GM21367 (cell line): ENCODE data around the gene PTPRM.
"Not testable (repeated sequence)": the region's sequence is repeated elsewhere in the genome, so short reads cannot be mapped to it uniquely, and the experiment has no call there.

ENCODE experiments used
- ATAC-seq: cut with Tn5 transposase; IDR thresholded peaks from one replicate; pipeline ENCODE4 v1.9.1; 2021; ENCODE audit not compliant: unreplicated experiment

Gene PTPRM

DNA sequence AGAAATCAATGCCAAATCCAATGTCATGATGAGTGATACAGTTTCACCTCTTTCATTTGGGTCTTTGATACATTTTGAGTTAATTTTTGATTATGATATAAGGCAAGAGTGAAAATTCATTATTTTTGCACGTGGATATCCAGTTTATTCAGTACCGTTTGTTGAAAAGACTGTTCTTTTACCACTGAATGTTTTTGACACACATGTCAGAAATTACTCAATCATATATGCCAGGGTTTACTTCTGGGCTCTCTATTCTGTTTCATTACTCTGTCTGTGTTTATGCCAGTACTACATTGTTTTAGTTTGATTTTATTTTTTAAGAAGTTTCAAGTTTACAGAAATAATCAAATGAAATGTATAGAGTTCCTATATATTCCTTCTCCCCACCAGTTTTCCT lies 154.4 kb downstream of the PTPRM start:
- no peak for ATAC-seq

DNA sequence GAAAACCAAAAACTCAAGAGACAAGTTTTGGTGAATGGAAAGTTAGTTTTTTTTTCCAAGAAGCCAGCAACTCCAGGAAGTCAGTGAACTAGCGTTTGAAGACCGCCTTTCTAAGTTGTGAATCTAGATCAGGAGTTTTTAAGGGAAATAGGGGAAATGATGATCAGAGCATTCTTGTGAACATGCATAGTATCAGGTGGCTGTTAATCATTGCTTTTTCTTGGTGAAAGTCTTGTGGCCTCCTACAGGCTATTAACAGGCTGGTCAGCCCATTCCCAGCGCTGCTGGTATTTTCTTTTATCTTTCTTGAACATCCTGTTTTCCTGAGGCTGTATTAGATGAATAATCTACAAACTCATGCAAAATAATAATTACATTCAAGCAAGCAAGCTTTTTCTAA lies 155.8 kb downstream of the PTPRM start:
- no peak for ATAC-seq

GRCh38 chr18:7723558-7723957 lies 156.4 kb downstream of the PTPRM start:
- no peak for ATAC-seq

GRCh38 chr18:7725473-7725872 lies 158.4 kb downstream of the PTPRM start:
- ATAC-seq = no peak

GRCh38 chr18:7725897-7726296 lies 158.8 kb downstream of the PTPRM start:
- ATAC-seq = no peak

- ATAC-seq = no peak
These were observed 159.4 kb downstream of the PTPRM start for GRCh38 chr18:7726522-7726921.

DNA sequence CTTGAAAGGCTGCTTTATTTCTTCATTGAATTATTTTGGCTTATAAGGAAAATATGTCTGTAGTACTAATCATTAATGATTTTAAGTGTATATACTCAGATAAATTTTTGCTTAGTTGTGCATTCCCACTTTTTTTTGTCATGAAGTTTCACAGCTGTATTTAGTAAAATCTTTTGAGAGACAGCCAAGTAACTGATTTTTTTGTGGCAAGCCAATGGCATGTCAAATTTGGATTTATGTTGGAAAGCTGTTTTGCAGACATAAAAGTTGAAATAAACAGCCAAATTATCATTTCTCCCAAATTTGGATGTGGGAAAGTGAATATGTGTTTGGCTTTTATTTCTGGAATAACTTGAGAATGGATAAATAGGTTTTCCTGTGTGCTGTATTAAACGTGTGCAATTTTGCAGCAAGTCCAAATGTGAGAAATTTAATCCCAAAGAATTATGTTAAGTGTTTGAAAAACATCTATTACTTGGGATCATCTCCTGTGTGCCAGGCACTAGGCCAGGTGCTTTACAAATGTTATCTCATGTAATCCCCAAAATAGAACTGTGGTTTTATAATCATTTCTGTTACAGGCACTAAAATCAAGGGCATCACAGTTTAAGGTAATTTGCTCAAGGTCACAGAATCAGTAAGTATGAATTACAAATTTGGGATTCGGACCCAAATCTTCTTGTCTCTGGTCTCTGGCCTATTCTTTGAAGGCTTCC lies 160.4 kb downstream of the PTPRM start:
- ATAC-seq = no peak

GRCh38 chr18:7728297-7728696 lies 161.2 kb downstream of the PTPRM start:
- ATAC-seq = no peak

DNA sequence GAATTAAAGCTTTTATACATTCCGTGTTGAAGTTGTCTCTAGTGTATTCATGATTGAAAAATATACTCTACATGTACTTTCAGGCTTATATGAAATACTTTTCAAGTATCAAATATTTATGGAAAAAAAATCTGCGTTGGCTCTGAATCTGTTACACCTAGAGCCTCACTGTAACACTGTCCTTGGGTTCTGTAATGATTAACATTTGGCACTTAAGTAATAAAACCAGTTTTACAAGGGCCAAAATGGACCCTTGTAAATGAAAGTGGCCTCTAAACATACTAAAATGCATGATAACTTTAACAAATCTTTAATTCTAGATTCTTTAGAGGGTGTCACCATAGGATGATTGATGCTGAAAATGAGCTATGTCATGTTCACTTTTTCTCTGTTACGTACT lies 162.8 kb downstream of the PTPRM start:
- ATAC-seq = no peak

DNA sequence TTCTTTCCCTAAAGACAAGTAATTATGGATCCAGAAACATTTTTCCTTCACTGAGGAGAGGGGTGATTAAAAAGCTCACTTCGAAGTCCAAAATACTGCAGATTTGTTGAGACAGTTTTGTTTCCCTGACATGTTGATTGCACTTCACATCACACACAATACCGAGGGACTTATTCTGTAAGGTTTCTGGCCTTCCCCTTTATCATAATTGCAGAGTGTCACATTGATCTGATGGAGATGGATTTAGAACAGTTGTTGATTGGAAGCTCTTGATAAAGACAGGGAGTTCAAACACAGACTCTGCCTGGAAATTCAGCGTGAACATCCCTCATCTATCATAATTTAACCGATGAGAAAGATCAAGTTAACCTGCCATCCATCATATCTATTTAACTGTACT lies 163.6 kb downstream of the PTPRM start:
- no peak for ATAC-seq

DNA sequence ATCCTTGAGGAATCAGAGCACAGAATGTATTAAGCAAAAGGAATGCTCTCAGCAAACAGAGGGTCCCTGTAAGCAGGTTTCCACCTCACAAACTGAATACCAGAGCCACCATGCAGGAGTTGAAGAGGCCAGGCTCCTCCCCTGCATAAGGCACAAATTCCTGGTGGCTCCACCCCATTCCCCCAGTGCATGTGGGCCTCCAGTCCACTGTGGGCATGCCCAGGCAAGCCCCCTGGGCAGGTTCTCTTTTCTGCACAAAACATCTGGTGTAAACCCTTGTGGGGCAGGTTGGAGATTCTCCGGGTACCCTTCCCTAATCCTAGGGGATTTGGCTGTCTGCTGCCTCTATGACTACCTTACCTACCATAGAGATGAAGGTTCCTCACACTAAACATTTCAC lies 166.5 kb downstream of the PTPRM start:
- no peak for ATAC-seq

- no peak for ATAC-seq
These were observed 168.1 kb downstream of the PTPRM start for GRCh38 chr18:7735196-7735595.

GRCh38 chr18:7735626-7736175 lies 168.6 kb downstream of the PTPRM start:
- ATAC-seq = no peak

DNA sequence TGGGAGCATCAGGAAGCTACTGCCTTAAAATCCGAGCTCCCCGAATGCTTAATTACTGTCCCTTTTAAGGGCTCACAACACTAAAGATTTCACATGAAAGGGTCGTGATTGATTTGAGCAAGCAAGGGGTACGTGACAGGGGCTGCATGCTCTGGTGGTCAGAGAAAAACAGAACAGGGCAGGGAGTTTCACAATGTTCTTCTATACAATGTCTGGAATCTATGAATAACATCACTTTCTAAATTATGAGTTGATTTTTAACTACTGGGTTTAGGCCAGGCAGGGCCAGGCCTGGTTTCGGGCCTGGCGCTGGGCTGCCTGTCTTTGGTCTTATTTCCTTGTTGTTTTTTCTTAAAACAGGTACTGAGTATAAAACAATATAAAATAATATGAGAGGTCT lies 169.4 kb downstream of the PTPRM start:
- not testable (repeated sequence) for ATAC-seq

GRCh38 chr18:7737550-7737949 lies 170.4 kb downstream of the PTPRM start:
- ATAC-seq = no peak

- ATAC-seq = no peak
These were observed 173.7 kb downstream of the PTPRM start for GRCh38 chr18:7740821-7741220.

DNA sequence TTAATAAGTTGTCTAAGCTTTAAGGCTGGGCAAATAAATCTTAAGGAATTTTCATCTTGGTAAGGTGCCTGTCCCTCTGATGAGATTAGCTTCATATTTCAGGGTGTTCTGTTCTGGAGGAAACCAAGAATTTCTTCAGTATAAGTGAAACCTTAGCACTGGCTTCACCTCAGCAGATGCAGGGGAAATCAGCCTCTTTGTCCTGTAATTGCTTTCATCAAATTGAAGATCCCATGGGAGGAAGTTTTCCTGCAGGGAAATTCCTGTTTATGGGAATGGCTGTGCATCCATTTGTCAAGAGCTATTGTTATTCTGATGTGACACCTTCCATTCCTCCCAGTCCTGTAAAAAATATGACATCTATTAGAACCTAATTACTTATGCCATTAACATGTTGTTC lies 174.5 kb downstream of the PTPRM start:
- ATAC-seq = no peak

DNA sequence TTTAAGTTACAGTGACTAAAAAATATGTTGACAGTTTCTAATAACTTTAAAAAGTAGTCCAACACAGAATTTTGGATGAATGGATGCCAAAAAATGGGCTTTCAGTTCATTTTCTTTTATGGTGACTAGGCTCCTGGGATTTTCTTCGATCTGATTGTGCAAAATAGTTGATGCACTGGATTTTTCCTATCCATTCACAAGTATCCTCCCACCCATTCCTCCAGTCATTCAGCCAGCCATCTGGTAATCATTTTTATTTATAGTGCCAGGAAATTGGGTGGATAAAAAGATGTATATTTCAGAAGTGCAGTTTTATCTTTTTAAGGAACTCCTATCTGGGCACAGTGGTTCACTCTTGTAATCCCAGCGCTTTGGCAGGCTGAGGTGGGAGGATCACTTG lies 175.1 kb downstream of the PTPRM start:
- ATAC-seq = no peak

GRCh38 chr18:7743256-7743655 lies 176.1 kb downstream of the PTPRM start:
- ATAC-seq = no peak

GRCh38 chr18:7746106-7746505 lies 179.0 kb downstream of the PTPRM start:
- ATAC-seq = no peak

DNA sequence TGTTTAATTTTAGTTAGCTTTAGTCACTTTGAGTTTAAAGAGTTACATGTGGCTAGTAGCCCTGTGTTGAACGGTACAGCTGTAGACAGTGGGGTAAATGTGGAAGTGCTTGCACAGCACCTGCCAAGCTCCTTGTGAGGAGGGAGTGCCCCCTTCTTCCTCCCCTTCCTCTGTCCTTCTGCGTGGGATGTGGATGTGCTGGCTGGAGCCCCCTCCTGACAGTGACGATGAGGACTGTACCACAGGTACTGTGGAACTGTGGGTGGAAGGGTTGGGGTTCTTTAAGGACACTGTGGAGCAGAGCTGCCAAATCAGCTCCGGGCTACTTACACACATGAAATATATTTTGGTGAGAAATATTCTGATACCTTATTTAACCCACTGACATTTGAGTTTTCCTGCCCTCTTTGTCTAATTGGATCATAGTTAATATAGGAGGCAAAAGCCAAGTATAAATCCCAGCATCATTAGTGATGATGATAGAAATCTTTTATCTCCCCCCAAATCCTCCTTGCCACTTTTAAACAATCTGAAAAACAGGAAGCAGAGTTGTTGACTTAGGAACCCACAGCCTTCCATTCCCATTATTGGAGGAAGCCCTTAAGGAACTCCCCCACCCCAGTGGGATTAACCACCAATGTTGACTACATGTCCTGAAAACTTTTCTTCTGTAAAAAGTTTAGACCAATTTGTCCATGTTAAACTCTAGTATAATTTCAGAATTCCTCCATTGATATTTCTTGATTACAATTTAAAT lies 181.3 kb downstream of the PTPRM start:
- no peak for ATAC-seq

- no peak for ATAC-seq
These were observed 181.9 kb downstream of the PTPRM start for GRCh38 chr18:7749008-7749405.
